GM19395 (cell line): ENCODE data around the gene GJC1.
"Not testable (repeated sequence)": the region's sequence is repeated elsewhere in the genome, so short reads cannot be mapped to it uniquely, and the experiment has no call there.

Experiments
- ATAC-seq: cut with Tn5 transposase; IDR thresholded peaks from one replicate; pipeline ENCODE4 v1.9.1; 2021; ENCODE audit warnings: mild to moderate bottlenecking, moderate library complexity; ENCODE audit not compliant: unreplicated experiment

The GJC1 gene

DNA sequence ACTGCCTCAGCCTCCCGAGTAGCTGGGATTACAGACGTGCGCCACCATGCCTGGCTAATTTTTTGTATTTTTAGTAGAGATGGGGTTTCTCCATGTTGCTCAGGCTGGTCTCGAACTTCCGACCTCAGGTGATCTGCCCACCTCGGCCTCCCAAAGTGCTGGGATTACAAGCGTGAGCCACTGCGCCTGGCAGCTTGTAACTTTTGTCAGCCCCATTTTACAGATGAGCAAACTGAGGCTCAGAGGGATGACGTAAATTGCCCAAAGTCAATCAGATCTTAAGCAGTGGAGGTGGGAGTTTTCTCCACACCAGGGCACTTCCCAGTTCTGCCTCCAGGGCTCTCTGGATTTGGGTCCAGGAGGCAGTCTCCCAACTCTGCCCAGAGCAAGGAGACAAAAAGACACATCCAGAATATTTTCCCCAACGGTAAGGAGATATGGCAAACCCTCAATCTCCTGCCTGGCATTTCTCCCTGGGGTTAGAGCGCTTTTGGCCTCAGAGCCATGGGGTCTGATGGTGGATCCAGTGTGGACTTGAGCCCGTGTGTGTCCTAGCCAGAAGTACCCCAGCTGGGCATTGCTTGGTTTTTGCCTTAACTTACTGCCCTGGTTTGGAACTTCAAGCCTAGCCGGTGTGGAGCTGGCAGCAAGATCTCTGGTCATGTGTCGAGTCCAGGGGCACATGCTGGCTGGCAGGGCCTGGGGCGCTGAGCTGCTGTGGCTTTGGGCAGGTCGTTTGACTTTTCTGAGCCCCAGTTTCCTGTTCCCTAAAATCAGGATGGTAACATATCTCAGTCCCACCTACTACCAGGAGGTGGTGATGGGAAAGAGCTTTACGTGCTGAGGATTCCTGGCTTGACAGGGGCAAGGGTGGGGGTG lies 67.9 kb downstream of the GJC1 start:
- no peak for ATAC-seq

GRCh38 chr17:44760474-44761308 lies 69.4 kb downstream of the GJC1 start:
- no peak for ATAC-seq

DNA sequence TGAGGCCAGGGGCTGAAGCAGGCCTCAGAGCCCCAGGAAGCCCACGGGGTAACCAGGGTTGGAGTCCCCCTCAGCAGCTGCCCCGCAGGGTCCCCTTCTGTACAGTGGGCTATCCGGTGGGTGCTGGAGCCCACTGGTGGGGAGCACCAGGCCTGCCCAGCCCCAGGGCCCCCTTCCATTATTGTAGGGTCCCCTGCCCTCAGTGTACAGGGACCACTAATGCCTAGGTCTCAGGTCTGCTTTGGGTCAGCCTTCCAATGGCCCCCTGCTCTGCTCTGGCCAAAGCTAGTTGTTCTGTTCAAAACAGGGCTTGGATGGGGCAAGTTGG lies 70.2 kb downstream of the GJC1 start:
- ATAC-seq, result no peak

DNA sequence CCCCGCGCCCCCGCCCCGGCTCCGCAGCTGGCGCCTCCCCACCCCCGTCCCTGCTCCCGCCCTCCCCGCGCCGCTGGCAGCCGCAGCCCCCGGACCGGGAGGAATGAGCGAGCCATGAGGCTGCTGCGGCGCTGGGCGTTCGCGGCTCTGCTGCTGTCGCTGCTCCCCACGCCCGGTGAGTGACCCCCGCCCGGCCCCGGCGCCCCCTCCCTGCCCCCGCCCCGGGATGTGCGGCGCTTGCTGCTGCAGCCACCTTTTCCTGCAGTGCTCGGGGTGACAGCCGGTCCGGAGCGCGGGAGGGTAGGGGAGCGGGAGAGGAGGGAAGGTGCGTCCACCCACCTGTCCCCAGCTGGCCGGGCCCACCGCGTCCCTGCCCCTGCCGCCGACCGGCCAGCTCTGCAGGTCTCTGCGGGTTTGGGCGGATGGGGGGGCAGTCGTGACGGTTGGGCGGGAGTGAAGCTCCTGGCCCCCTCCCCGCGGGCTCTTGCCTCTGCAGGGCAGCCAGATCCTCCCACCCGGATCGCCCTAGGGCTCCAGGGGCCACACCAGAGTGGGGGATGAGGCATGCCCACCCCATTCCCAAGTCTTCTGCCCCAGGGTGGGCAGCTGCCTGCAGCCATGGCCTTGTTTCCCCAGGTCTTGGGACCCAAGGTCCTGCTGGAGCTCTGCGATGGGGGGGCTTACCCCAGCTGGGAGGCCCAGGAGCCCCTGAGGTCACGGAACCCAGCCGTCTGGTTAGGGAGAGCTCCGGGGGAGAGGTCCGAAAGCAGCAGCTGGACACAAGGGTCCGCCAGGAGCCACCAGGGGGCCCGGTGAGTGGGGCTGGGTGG lies 70.8 kb downstream of the GJC1 start:
- no peak for ATAC-seq

DNA sequence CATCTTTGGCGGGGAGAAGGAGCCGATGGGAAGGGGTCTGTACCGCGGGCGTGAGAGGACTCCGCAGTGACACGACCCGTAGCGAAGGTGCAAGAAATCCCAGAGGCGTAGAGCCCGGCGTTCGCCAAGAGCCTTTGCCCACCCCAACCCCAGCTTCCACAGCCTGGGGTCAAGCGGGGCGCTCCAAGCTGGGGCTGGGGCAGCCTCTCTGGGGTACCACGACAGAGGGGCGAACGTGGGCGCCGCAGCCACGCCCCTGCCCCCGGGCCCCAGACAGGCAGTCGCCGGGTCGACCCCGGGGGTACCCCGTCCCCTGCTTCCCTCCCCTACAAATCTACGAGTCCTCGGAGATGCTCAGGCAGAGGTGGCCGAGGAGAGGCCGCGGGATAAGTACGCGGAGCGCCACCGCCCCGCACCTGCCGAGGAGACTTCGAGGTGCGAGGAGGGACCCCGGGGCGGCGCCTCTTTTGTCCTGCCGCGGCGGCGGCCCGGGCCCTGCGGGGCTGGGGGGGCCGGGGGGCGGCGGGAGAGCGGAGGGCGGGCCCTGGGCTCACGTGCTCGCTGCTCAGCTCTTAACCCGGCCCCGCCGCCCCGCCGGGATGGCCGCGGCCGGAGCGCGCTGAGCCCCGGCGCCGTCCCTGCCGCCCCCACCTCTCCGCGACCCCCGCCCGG lies 71.5 kb downstream of the GJC1 start, which contains the start of gene ADAM11:
TSS of gene ADAM11 (plus strand) at position 575 of the 672 bp plus-strand sequence. CDS start 212 bp downstream, outside the sequence.
- ATAC-seq, result no peak

DNA sequence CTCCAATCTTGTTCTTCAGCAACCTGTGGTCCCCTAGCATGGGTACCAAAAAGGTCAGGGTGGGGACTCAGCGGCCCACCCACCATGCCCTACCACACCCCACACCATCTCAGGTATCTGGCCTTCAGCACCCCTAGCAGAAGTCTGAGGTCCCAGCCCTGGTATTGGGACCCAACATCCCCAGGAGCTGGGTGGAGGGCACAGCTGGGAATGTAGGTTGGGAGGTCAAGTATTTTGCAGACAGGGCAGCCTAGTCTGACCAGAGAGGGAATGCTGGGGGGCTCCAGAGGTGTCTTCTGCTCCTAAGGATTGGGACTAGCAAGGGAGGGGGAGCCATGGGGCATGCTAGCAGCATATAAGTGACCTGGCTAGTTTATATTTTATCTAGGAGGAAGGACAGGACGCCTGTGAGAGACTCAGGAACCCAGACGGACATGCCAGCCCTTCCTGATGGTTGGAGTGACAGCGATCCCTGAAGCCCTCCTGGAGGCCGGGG lies 72.1 kb downstream of the GJC1 start:
- ATAC-seq, result no peak

DNA sequence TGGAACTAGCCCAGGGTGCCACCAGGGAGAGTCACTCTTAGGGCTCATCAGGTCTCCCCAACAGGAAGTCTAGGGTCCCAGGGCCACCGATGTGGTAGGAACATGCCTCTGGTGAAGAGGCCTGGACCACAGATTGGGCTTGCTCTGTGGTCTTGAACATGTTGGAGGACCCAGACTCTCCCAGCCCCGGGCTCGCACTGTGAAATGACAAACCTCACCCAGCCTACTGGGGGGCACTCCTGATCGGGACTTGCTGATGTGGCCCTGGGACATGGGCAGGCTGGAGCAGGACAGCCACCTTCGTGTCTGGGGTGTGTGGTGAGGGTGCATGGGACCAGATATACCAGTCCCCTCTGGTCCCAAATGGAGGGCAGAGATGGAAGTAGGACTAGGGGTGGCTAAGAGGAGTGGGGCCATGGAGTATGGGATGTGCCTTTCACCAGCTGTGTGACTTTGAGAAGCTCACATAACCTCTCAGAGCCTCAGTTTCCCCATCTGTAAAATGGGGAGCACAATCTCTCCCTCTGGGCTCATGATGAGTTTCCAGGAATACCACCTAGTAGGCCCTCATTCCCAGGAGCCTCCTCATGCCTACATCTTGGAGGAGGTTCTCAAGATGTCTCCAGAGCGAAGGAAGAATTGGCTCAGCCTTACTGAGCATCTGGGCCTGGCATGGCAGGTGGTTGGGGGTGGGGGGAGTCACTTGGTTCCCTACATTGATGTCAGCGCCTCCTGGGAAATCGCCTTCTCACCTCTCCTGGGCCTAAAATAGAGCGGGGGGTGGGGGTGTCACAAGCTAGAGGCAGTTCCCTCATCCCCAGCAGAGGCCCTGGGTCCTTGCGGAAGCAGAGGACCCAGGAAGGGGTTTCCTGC lies 72.8 kb downstream of the GJC1 start:
- ATAC-seq, result no peak

DNA sequence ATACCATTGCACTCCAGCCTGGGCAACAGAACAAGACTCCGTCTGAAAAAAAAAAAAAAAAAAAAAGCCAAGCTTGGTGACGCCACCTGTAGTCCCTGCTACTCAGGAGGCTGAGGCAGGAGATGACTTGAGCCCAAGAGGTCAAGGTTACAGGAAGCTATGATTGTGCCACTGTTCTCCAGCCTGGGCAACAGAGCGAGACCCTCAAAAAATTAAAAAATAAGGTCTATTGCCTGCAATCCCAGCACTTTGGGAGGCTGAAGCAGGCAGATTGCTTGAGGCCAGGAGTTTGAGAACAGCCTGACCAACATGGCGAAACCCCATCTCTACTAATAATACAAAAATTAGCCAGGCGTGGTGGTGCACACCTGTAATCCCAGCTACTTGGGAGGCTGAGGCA lies 74.9 kb downstream of the GJC1 start:
- not testable (repeated sequence) for ATAC-seq

DNA sequence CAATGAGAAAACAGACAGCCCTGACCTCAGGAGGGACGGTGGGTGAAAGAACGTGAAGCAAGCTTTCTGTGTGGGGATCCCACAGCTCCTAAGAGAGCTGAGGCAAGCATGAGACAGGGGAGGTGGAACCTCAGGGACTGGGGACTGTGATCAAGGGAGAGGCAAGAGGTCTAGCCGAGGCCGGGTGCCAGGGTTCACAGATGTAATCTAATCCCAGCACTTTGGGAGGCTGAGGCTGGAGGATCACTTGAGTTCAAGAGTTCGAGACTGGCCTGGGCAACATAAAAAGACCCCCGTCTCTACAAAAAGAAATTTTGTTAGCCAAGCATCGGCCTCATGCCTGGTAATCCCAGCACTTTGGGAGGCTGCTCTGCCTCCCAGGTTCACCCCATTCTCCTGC lies 75.8 kb downstream of the GJC1 start:
- ATAC-seq, result no peak

- no peak for ATAC-seq
Measured at GRCh38 chr17:44752953-44753861, 76.9 kb downstream of the GJC1 start.

DNA sequence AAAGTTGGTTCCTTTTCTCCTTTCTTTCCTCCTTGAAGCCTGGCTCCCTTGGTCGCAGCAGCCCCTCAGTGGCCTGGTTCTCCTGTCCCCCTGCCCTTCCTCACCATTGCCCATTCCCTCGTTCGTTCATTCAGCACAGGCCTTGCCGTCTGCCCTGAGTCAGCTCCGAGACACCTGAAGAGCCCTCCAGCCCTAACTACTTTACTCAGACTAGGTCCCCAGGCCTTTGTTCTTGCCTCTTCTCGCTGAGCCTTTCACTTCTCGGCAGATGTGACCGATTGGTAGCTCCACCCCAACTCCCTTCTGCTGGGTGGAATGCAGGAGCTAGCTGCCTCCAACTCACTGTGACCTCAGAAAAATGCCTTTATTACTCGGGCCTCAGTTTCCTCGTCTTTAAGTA lies 78.3 kb downstream of the GJC1 start:
- no peak for ATAC-seq

DNA sequence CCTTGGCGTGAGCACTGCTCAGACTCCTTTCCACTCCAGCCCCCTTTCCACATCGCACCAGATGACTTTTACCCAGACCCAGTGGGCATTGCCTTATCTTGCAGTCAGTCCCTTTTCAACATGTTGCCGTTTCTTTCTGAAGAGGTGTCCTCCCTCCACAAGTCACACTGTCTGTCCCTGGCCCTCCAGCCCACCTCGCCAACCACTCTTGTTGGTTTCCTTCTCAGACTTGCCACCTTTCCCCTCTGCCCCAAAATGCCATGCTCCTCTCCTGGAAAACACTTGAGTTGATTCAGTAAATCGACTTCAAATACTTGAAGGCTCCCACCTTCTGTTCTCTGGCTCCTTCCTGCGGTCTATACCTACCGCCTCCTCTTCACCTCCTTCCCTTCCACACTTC lies 78.8 kb downstream of the GJC1 start:
- no peak for ATAC-seq

DNA sequence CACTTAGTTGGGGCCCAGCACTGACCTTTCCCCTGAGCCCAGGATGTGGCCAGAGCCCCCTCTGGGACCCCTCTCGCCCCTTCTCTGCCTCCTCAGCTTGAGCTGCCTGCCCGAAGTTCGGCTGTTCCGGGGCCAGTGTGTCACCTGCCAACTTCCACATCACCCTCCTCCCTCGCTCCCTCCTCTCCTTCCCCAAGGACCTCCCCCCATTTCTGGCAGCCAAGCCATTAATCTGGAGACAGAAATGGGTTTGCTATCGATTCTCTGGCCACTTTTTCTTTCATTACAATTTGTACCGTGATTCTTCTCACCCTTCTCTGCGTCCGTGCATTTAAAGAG lies 80.1 kb downstream of the GJC1 start:
- ATAC-seq, result no peak

GRCh38 chr17:44749076-44749979 lies 80.8 kb downstream of the GJC1 start:
- no peak for ATAC-seq
